HEK293 (cell line): ENCODE data around the gene NECTIN4.
A peak's percentile ranks its signal among the peaks of the same experiment; 100 is the strongest.

Source experiments
- CTCF ChIA-PET: fragments of 350-600 bp; formaldehyde crosslinking; extraction: SDS; loops from one replicate; lab custom pipeline; 2021; ENCODE audit warnings: antibody characterized with exemption; lab: Yijun Ruan, JAX
- POLR2A ChIA-PET: fragments of 300-600 bp; formaldehyde crosslinking; extraction: SDS; loops from one replicate; lab custom pipeline; 2020; ENCODE audit warnings: antibody characterized with exemption, inconsistent platforms; lab: Yijun Ruan, JAX
- H3K27ac ChIP-seq: fragments of 200-500 bp; sonication (Bioruptor generic); 2 replicates; pipeline ENCODE4 v1.5.1; 2014; ENCODE audit warnings: low read depth, low read length, control low read depth, inconsistent platforms; ENCODE audit errors: extremely low read depth
- H3K36me3 ChIP-seq, 2 experiments: fragments of 200-500 bp in 1 of 2; sonication (Bioruptor generic) in 1 of 2; 1 replicate in 1 of 2; 2 replicates in 1 of 2; pipeline ENCODE4 v1.5.1; 2014 to 2017; ENCODE audit warnings: inconsistent platforms in 2 of 2, low read length in 2 of 2; ENCODE audit not compliant: control insufficient read depth in 2 of 2, insufficient read depth in 1 of 2
- H3K4me1 ChIP-seq: fragments of 200-500 bp; sonication (Bioruptor generic); 2 replicates; pipeline ENCODE4 v1.5.1; 2014; ENCODE audit warnings: mild to moderate bottlenecking, low read length, inconsistent platforms; ENCODE audit not compliant: control insufficient read depth, insufficient read depth
- H3K4me3 ChIP-seq: 2 replicates; pipeline ENCODE4 v1.5.1; 2011; ENCODE audit warnings: low read depth, mild to moderate bottlenecking, control low read depth, low read length, moderate library complexity
- H3K9me3 ChIP-seq: fragments of 200-500 bp; sonication (Bioruptor generic); 2 replicates; pipeline ENCODE4 v1.5.1; 2014; ENCODE audit warnings: low read depth, low read length, inconsistent platforms; ENCODE audit not compliant: control insufficient read depth, insufficient read depth
- PRDM1 ChIP-seq: fragments of 450-650 bp; formaldehyde crosslinking; IDR thresholded peaks from 2 replicates; pipeline ENCODE4; 2016; ENCODE audit warnings: missing biosample characterization, missing genetic modification characterization
- TRIM28 ChIP-seq: IDR thresholded peaks from 2 replicates; pipeline ENCODE4 v1.6.1; 2011; ENCODE audit warnings: low read length, control low read depth, borderline replicate concordance
- YY2 ChIP-seq: fragments of 450-650 bp; formaldehyde crosslinking; IDR thresholded peaks from 2 replicates; pipeline ENCODE4 v1.5.1; 2016; ENCODE audit warnings: missing biosample characterization, missing genetic modification characterization
- ZBTB6 ChIP-seq: fragments of 450-650 bp; formaldehyde crosslinking; IDR thresholded peaks from 2 replicates; pipeline ENCODE4 v1.5.1; 2017; ENCODE audit warnings: missing biosample characterization, missing genetic modification characterization
- ZIC2 ChIP-seq: fragments of 450-650 bp; formaldehyde crosslinking; IDR thresholded peaks from 2 replicates; pipeline ENCODE4 v1.5.1; 2016; ENCODE audit warnings: missing biosample characterization, missing genetic modification characterization
- ZNF202 ChIP-seq: fragments of 450-650 bp; formaldehyde crosslinking; IDR thresholded peaks from 2 replicates; pipeline ENCODE4 v1.5.1; 2016; ENCODE audit warnings: missing biosample characterization, missing genetic modification characterization, borderline replicate concordance
- ZNF24 ChIP-seq: fragments of 450-650 bp; formaldehyde crosslinking; IDR thresholded peaks from 2 replicates; pipeline ENCODE4 v1.5.1; 2016; ENCODE audit warnings: missing biosample characterization, missing genetic modification characterization
- ZNF394 ChIP-seq: fragments of 450-650 bp; formaldehyde crosslinking; IDR thresholded peaks from 2 replicates; pipeline ENCODE4 v1.5.1; 2016; ENCODE audit warnings: missing biosample characterization, missing genetic modification characterization, mild to moderate bottlenecking, moderate library complexity, borderline replicate concordance
- ZNF521 ChIP-seq: fragments of 450-650 bp; formaldehyde crosslinking; IDR thresholded peaks from 2 replicates; pipeline ENCODE4 v1.5.1; 2017; ENCODE audit warnings: missing biosample characterization, mild to moderate bottlenecking, missing genetic modification characterization
- ZNF530 ChIP-seq: fragments of 450-650 bp; formaldehyde crosslinking; IDR thresholded peaks from 2 replicates; pipeline ENCODE4 v1.5.1; 2016; ENCODE audit warnings: low read depth, missing biosample characterization, missing genetic modification characterization
- ZNF654 ChIP-seq: fragments of 450-650 bp; formaldehyde crosslinking; IDR thresholded peaks from 2 replicates; pipeline ENCODE4 v1.5.1; 2016; ENCODE audit warnings: low read depth, missing biosample characterization, missing genetic modification characterization
- ZNF658 ChIP-seq: fragments of 450-650 bp; formaldehyde crosslinking; IDR thresholded peaks from 2 replicates; pipeline ENCODE4; 2016; ENCODE audit warnings: missing biosample characterization, missing genetic modification characterization
- ZNF664 ChIP-seq: fragments of 450-650 bp; formaldehyde crosslinking; IDR thresholded peaks from 2 replicates; pipeline ENCODE4 v1.5.1; 2016; ENCODE audit warnings: missing biosample characterization, missing genetic modification characterization
- ZNF777 ChIP-seq: fragments of 450-650 bp; formaldehyde crosslinking; IDR thresholded peaks from 2 replicates; pipeline ENCODE4 v1.5.1; 2017; ENCODE audit warnings: missing biosample characterization, missing genetic modification characterization, borderline replicate concordance
- TF ChIP-seq, protein P1 (sequence below): fragments of 450-650 bp; formaldehyde crosslinking; IDR thresholded peaks from 2 replicates; pipeline ENCODE4 v1.5.1; 2016; ENCODE audit warnings: missing biosample characterization, missing genetic modification characterization
- TF ChIP-seq, protein P2 (sequence below): fragments of 450-650 bp; formaldehyde crosslinking; IDR thresholded peaks from 2 replicates; pipeline ENCODE4 v1.5.1; 2016; ENCODE audit warnings: missing biosample characterization, missing genetic modification characterization

NECTIN4 gene

DNA sequence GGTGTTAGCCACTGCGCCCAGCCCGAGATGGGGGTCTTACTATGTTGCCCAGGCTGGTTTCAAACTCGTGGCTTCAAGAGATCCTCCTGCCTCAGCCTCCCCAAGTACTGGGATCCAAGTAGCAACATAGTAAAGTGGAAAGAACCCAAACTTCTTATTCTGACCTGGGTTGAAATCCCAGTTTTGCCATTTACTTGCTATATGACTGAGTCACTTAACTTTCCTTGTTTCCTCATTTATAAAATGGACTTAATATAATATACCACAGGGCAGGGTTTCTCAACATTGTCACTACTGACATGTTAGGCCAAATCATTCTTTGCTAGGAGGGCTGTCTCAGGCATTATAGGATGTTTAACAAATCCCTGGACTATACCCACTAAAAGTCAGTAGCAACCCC, 21.8 kb upstream of the NECTIN4 start (continued):
- no peak for TF ChIP-seq ZNF654 (tag by site-specific recombination)

DNA sequence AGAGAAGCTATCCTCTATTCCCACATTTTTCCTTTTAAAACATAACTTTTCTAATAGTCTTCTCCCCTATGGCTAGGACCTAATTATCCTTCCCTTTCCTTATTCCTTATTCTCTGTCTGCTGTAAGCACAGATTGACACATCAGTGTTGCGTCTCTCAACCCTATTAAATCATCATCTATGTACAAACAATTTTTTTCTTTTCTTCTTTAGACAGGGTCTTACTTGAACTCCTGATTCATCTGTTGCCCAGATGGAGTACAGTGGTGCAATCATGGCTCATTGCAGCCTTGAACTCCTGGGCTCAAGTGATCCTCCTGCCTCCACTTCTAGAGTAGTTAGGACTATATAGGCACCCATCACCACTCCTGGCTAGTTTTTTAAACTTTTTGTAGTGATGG, 17.1 kb upstream of the NECTIN4 start:
- no peaks in the 10 kb centered on the region for H3K4me1 ChIP-seq
- H3K36me3 ChIP-seq: peaks cover 6 to 15% of the 10 kb centered on the region in 2 experiments; a peak in 2 of 3 replicates
- H3K4me3 ChIP-seq: no peak overlapping the region
- ChIA-PET POLR2A (no interaction called here), CTCF (no interaction called here)
- no peak for TF ChIP-seq ZNF658 (tag by site-specific recombination)
- peak; percentile 46; the same call in 1 of the 2 replicates for TF ChIP-seq ZNF664
- TF ChIP-seq ZNF777: no peak
- H3K27ac ChIP-seq: no peak overlapping the region
- no peaks in the 10 kb centered on the region for H3K9me3 ChIP-seq

GRCh38 chr1:161100556-161100955, 11.2 kb upstream of the NECTIN4 start:
- POLR2A ChIA-PET: interaction anchor here (0.9 to 1.1 kb wide), 3 partner anchors 12 to 66 kb away, joined by 3 read pairs; partner anchors contain the start of gene PPOX

More at GRCh38 chr1:161100556-161100955, 11.2 kb upstream of the NECTIN4 start:
- H3K27ac ChIP-seq: no peak overlapping the region
- CTCF ChIA-PET: interaction anchor here (0.6 to 1.0 kb wide), 4 partner anchors 29 to 75 kb away, joined by 3 to 7 read pairs (median 3); no protein-coding TSS in a partner anchor
- TF ChIP-seq TRIM28 (no peak), ZNF521 (no peak), ZBTB6 (tag by site-specific recombination) (no peak), ZNF24 (tag by site-specific recombination) (no peak), PRDM1 (tag by site-specific recombination) (no peak), ZNF530 (tag by site-specific recombination) (no peak), ZIC2 (tag by site-specific recombination) (no peak), ZNF394 (tag by site-specific recombination) (no peak), ZNF658 (tag by site-specific recombination) (no peak), ZNF202 (no peak), YY2 (tag by site-specific recombination) (no peak)
- TF ChIP-seq, protein P1, sequence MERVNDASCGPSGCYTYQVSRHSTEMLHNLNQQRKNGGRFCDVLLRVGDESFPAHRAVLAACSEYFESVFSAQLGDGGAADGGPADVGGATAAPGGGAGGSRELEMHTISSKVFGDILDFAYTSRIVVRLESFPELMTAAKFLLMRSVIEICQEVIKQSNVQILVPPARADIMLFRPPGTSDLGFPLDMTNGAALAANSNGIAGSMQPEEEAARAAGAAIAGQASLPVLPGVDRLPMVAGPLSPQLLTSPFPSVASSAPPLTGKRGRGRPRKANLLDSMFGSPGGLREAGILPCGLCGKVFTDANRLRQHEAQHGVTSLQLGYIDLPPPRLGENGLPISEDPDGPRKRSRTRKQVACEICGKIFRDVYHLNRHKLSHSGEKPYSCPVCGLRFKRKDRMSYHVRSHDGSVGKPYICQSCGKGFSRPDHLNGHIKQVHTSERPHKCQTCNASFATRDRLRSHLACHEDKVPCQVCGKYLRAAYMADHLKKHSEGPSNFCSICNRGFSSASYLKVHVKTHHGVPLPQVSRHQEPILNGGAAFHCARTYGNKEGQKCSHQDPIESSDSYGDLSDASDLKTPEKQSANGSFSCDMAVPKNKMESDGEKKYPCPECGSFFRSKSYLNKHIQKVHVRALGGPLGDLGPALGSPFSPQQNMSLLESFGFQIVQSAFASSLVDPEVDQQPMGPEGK (tag by site-specific recombination): no peak
- TF ChIP-seq, protein P2, sequence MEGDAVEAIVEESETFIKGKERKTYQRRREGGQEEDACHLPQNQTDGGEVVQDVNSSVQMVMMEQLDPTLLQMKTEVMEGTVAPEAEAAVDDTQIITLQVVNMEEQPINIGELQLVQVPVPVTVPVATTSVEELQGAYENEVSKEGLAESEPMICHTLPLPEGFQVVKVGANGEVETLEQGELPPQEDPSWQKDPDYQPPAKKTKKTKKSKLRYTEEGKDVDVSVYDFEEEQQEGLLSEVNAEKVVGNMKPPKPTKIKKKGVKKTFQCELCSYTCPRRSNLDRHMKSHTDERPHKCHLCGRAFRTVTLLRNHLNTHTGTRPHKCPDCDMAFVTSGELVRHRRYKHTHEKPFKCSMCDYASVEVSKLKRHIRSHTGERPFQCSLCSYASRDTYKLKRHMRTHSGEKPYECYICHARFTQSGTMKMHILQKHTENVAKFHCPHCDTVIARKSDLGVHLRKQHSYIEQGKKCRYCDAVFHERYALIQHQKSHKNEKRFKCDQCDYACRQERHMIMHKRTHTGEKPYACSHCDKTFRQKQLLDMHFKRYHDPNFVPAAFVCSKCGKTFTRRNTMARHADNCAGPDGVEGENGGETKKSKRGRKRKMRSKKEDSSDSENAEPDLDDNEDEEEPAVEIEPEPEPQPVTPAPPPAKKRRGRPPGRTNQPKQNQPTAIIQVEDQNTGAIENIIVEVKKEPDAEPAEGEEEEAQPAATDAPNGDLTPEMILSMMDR (tag by site-specific recombination): no peak
- TF ChIP-seq, all 188 proteins: peak for 0
- peaks cover 11 to 38% of the 10 kb centered on the region in 2 experiments; a peak in 2 of 3 replicates for H3K36me3 ChIP-seq
- H3K9me3 ChIP-seq: no peaks in the 10 kb centered on the region
- no peak overlapping the region for H3K4me3 ChIP-seq
- no peaks in the 10 kb centered on the region; the same call in 1 of the 2 replicates for H3K4me1 ChIP-seq
